CD8-positive, alpha-beta memory T cell (primary cell): ENCODE results near the gene NSD1. TPM values are rescaled to one million over a fixed set of nuclear protein-coding genes. Genes with fewer than 3 reads are reported as not detected.

Experiments
- CTCF ChIA-PET: fragments of 350-600 bp; sonication (Branson Sonifier 250); formaldehyde crosslinking; loops from one replicate; lab custom pipeline; 2021; ENCODE audit warnings: antibody characterized with exemption; lab: Charles Lee
- POLR2A ChIA-PET: fragments of 350-600 bp; sonication (Branson Sonifier 250); formaldehyde crosslinking; loops from one replicate; lab custom pipeline; 2021; ENCODE audit warnings: antibody characterized with exemption; lab: Charles Lee
- DNase-seq, 5 donors: peaks; one replicate each; pipeline versions ENCODE4 v3.0.0 to v3.0.0-alpha.2; 2020 to 2022; ENCODE audit warnings: mixed read lengths in 1 of 5
- H3K27ac ChIP-seq: one replicate; pipeline ENCODE4 v1.7.0; 2013; ENCODE audit warnings: low read depth, mild to moderate bottlenecking, low read length, moderate library complexity
- H3K27me3 ChIP-seq: 2 replicates; pipeline ENCODE4 v1.7.0; 2013; ENCODE audit warnings: low read length, mild to moderate bottlenecking; ENCODE audit not compliant: insufficient read depth, poor library complexity, severe bottlenecking
- H3K36me3 ChIP-seq: 2 replicates; pipeline ENCODE4 v1.7.0; 2013; ENCODE audit warnings: mild to moderate bottlenecking, low read length, moderate library complexity; ENCODE audit not compliant: insufficient read depth
- H3K4me1 ChIP-seq: 2 replicates; pipeline ENCODE4 v1.7.0; 2013; ENCODE audit warnings: mild to moderate bottlenecking, low read length, moderate library complexity; ENCODE audit not compliant: insufficient read depth
- H3K4me3 ChIP-seq: 2 replicates; pipeline ENCODE4 v1.7.0; 2013; ENCODE audit warnings: mild to moderate bottlenecking, low read length
- H3K9me3 ChIP-seq: 2 replicates; pipeline ENCODE4 v1.7.0; 2013; ENCODE audit warnings: mild to moderate bottlenecking, low read length
- H3K27ac Mint-ChIP-seq, 8 donors: one replicate each; pipeline ENCODE4 v1.8.0; 2020 to 2021; ENCODE audit warnings: mixed read lengths in 8 of 8, mild to moderate bottlenecking in 6 of 8, inconsistent platforms in 3 of 8, moderate library complexity in 3 of 8
- H3K27me3 Mint-ChIP-seq, 2 donors: one replicate each; pipeline ENCODE4 v1.8.0; 2020 to 2021; ENCODE audit warnings: mixed read lengths in 2 of 2, mild to moderate bottlenecking in 1 of 2, moderate library complexity in 1 of 2
- H3K36me3 Mint-ChIP-seq, 3 donors: one replicate each; pipeline ENCODE4 v1.8.0; 2020 to 2021; ENCODE audit warnings: mixed read lengths in 3 of 3, inconsistent platforms in 1 of 3, mild to moderate bottlenecking in 1 of 3
- H3K4me1 Mint-ChIP-seq, 3 donors: one replicate each; pipeline ENCODE4 v1.8.0; 2020 to 2021; ENCODE audit warnings: mixed read lengths in 3 of 3, inconsistent platforms in 1 of 3, mild to moderate bottlenecking in 1 of 3
- H3K4me3 Mint-ChIP-seq, 7 donors: one replicate each; pipeline ENCODE4 v1.8.0; 2020 to 2021; ENCODE audit warnings: mixed read lengths in 7 of 7, mild to moderate bottlenecking in 6 of 7, moderate library complexity in 4 of 7, inconsistent platforms in 2 of 7
- H3K9me3 Mint-ChIP-seq, 5 donors: one replicate each; pipeline ENCODE4 v1.8.0; 2020 to 2022; ENCODE audit warnings: mixed read lengths in 5 of 5, mild to moderate bottlenecking in 3 of 5, moderate library complexity in 2 of 5, inconsistent platforms in 1 of 5
- polyA plus RNA-seq: library from polyadenylated mRNA; unstranded; fragments of 300-500 nt; fragmentation: Illumina TruSeq; gene quantifications from one replicate; pipeline ENCODE4 v1.2.3, GENCODE V29; 2021
- total RNA-seq, 2 experiments: library from RNA; stranded (reverse); gene quantifications; one replicate each; pipeline ENCODE4 v1.2.3, GENCODE V29; 2021

The NSD1 gene
- total and polyA plus RNA-seq, 3 experiments from 2014 or later: 48.7 to 93.1 (median 86.7) TPM

DNA sequence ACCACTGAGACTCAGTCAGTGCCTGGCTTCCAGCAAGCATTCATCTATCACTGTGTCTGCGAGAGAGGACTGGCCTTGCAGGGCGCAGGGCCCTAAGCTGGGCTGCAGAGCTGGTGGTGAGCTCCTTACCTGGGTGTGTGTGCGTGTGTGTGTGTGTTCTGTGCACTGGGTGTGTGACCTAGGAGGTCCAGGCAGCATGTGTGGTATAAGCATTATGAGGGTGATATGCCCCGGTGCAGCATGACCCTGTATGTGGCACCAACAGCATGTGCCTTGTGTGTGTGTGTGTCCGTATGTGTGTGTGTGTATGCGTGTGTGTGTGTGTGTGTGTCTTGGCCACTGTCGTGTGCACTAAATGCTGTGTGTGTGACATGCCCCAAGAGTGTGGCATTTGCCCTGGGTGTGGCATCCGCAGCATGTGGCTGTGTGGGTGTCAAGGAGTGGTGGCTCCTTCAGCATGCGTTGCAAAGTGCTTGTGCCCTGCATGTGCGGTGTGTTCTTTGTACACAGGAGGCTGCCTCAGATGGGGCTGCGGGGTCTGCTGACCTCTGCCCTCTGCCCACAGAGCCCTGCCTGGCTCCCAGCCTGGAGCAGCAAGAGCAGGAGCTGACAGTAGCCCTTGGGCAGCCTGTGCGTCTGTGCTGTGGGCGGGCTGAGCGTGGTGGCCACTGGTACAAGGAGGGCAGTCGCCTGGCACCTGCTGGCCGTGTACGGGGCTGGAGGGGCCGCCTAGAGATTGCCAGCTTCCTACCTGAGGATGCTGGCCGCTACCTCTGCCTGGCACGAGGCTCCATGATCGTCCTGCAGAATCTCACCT lies 43.5 kb upstream of the NSD1 start:
- POLR2A ChIA-PET: no interaction called here
- H3K9me3 Mint-ChIP-seq: no peaks in the 10 kb centered on the region

DNA sequence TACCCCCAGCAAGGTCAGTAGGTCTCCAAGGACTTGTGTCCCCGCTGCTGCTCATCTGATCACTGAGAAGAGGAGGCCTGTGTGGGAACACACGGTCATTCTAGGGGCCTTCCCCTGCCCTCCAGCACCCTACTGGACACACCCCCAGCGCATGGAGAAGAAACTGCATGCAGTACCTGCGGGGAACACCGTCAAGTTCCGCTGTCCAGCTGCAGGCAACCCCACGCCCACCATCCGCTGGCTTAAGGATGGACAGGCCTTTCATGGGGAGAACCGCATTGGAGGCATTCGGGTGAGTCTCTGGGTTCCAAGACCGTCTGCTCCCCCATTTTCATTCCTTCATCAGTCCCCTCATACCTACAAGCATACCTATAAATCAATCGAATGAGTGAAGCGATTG lies 42.8 kb upstream of the NSD1 start:
- H3K27ac ChIP-seq: no peak overlapping the region
- CTCF ChIA-PET: no interaction called here
- H3K27me3 Mint-ChIP-seq: peaks cover 0 to 4% of the 10 kb centered on the region in 2 donors
- no peaks in the 10 kb centered on the region for H3K9me3 ChIP-seq
- H3K27ac Mint-ChIP-seq: no peak overlapping the region
- no peak for DNase-seq
- H3K27me3 ChIP-seq: no peaks in the 10 kb centered on the region
- H3K4me3 Mint-ChIP-seq: no peak overlapping the region
- H3K4me1 Mint-ChIP-seq: peaks cover 9 to 13% (median 10%) of the 10 kb centered on the region in 3 donors
- H3K4me3 ChIP-seq: no peak overlapping the region
- H3K36me3 ChIP-seq: no peaks in the 10 kb centered on the region
- no peaks in the 10 kb centered on the region for H3K36me3 Mint-ChIP-seq
- H3K9me3 Mint-ChIP-seq: no peaks in the 10 kb centered on the region
- H3K4me1 ChIP-seq: peaks cover 8% of the 10 kb centered on the region
- POLR2A ChIA-PET: no interaction called here

More for the DNA sequence above, 43.5 kb upstream of the NSD1 start:
- no peak overlapping the region for H3K4me3 Mint-ChIP-seq
- peaks cover 9 to 13% (median 11%) of the 10 kb centered on the region in 3 donors for H3K4me1 Mint-ChIP-seq
- CTCF ChIA-PET: interaction anchor here (0.8 kb wide), 1 partner anchor 18 kb away, joined by 3 read pairs; no protein-coding TSS in a partner anchor
- DNase-seq: no peak
- H3K9me3 ChIP-seq: no peaks in the 10 kb centered on the region
- no peaks in the 10 kb centered on the region for H3K36me3 Mint-ChIP-seq
- no peak overlapping the region for H3K4me3 ChIP-seq
- H3K36me3 ChIP-seq: no peaks in the 10 kb centered on the region
- H3K27ac Mint-ChIP-seq: peak overlapping the region in 1 of 8 donors; percentile 56
- H3K27ac ChIP-seq: no peak overlapping the region
- peaks cover 8% of the 10 kb centered on the region for H3K4me1 ChIP-seq
- H3K27me3 ChIP-seq: no peaks in the 10 kb centered on the region
- peaks cover 0 to 7% of the 10 kb centered on the region in 2 donors for H3K27me3 Mint-ChIP-seq

DNA sequence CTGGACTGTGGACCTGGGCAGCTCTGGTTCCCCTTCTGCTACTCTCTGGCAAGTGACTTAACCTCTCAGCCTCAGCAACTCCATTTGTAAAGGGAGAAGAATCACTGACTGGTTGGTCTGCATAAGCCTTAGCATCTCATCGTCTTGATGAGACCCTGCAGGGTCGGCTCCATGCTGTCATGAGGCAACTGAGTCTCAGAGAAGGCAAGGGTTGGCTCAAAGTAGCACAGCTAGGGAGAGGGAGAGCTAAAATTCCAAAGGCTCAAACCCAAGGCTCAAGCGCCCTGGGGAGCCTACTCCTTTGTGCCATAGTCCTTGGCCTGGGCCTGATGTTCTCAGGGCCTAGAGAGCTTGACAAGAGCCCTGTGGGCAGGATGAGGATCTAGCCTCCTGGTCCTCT lies 42.3 kb upstream of the NSD1 start:
- DNase-seq: no peak
- H3K4me3 Mint-ChIP-seq: no peak overlapping the region
- Histone ChIP-seq H3K9me3 (no peaks in the 10 kb centered on the region), H3K27me3 (no peaks in the 10 kb centered on the region), H3K36me3 (no peaks in the 10 kb centered on the region), H3K4me3 (no peak overlapping the region), H3K27ac (no peak overlapping the region), H3K4me1 (peaks cover 8% of the 10 kb centered on the region)
- CTCF ChIA-PET: no interaction called here
- H3K9me3 Mint-ChIP-seq: no peaks in the 10 kb centered on the region
- no peaks in the 10 kb centered on the region for H3K36me3 Mint-ChIP-seq
- H3K27ac Mint-ChIP-seq: no peak overlapping the region
- H3K4me1 Mint-ChIP-seq: peaks cover 5 to 8% (median 6%) of the 10 kb centered on the region in 3 donors
- H3K27me3 Mint-ChIP-seq: peaks cover 0 to 4% of the 10 kb centered on the region in 2 donors
- POLR2A ChIA-PET: no interaction called here

DNA sequence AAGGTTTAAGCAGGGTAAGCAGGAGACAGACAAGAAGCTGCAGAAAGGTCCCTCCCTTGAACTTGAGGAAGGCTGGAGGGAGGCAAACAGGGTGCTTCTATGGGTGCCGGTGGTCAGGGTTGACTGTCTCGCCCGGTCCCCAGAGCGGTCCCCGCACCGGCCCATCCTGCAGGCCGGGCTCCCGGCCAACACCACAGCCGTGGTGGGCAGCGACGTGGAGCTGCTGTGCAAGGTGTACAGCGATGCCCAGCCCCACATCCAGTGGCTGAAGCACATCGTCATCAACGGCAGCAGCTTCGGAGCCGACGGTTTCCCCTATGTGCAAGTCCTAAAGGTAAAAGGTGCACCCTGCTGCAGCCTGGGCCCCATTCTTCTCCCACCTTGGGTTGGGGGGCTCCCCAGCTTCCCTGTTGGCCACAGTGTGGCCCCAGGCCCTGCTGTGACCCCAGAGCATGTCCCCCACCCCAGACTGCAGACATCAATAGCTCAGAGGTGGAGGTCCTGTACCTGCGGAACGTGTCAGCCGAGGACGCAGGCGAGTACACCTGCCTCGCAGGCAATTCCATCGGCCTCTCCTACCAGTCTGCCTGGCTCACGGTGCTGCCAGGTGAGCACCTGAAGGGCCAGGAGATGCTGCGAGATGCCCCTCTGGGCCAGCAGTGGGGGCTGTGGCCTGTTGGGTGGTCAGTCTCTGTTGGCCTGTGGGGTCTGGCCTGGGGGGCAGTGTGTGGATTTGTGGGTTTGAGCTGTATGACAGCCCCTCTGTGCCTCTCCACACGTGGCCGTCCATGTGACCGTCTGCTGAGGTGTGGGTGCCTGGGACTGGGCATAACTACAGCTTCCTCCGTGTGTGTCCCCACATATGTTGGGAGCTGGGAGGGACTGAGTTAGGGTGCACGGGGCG lies 41.1 kb upstream of the NSD1 start:
- Mint-ChIP-seq H3K36me3 (no peaks in the 10 kb centered on the region), H3K9me3 (no peaks in the 10 kb centered on the region), H3K27ac (no peak overlapping the region), H3K27me3 (peaks cover 0 to 4% of the 10 kb centered on the region in 2 donors), H3K4me1 (peaks cover 3 to 4% (median 4%) of the 10 kb centered on the region in 3 donors), H3K4me3 (no peak overlapping the region)
- Histone ChIP-seq H3K9me3 (no peaks in the 10 kb centered on the region), H3K27me3 (no peaks in the 10 kb centered on the region), H3K27ac (no peak overlapping the region), H3K4me3 (no peak overlapping the region), H3K36me3 (no peaks in the 10 kb centered on the region), H3K4me1 (peaks cover 3% of the 10 kb centered on the region)
- ChIA-PET POLR2A (no interaction called here), CTCF (interaction anchor here (1.6 kb wide), 1 partner anchor 20 kb away, joined by 5 read pairs; no protein-coding TSS in a partner anchor)
- DNase-seq: no peak

DNA sequence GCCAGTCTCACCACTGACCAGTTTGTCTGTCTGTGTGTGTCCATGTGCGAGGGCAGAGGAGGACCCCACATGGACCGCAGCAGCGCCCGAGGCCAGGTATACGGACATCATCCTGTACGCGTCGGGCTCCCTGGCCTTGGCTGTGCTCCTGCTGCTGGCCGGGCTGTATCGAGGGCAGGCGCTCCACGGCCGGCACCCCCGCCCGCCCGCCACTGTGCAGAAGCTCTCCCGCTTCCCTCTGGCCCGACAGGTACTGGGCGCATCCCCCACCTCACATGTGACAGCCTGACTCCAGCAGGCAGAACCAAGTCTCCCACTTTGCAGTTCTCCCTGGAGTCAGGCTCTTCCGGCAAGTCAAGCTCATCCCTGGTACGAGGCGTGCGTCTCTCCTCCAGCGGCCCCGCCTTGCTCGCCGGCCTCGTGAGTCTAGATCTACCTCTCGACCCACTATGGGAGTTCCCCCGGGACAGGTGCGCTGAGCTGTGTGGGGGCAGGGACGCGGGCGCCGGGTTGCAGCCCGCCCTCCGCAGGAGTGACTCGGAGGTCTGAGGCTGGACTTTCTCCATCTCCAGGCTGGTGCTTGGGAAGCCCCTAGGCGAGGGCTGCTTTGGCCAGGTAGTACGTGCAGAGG lies 40.4 kb upstream of the NSD1 start:
- DNase-seq: no peak
- H3K9me3 Mint-ChIP-seq: no peaks in the 10 kb centered on the region
- no peaks in the 10 kb centered on the region for H3K27me3 ChIP-seq
- no peaks in the 10 kb centered on the region for H3K27me3 Mint-ChIP-seq
- no peak overlapping the region for H3K4me3 Mint-ChIP-seq
- no peaks in the 10 kb centered on the region for H3K9me3 ChIP-seq
- CTCF ChIA-PET: interaction anchor here (1.6 kb wide), 1 partner anchor 19 kb away, joined by 5 read pairs; no protein-coding TSS in a partner anchor
- H3K36me3 Mint-ChIP-seq: no peaks in the 10 kb centered on the region
- H3K27ac Mint-ChIP-seq: no peak overlapping the region
- no peak overlapping the region for H3K27ac ChIP-seq
- H3K4me3 ChIP-seq: no peak overlapping the region
- H3K4me1 ChIP-seq: no peaks in the 10 kb centered on the region
- no peaks in the 10 kb centered on the region for H3K36me3 ChIP-seq
- H3K4me1 Mint-ChIP-seq: no peaks in the 10 kb centered on the region
- POLR2A ChIA-PET: no interaction called here

DNA sequence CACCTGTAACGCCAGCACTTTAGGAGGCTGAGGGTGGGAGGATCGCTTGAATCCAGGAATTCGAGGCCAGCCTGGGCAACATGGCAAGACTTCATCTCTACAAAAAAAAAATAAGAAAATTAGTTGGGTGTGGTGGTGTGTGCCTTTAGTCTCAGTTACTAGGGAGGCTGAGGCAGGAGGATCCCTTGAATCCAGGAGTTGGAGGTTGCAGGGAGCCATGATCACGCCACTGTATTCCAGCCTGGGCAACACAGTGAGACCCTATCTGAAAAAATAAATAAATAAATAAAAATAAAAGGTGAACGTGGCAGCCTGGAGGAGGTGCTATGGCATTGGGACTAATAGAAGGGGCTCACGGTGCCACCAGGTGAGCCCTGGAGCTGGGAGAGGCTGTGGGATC lies 39.8 kb upstream of the NSD1 start:
- H3K27me3 Mint-ChIP-seq: no peaks in the 10 kb centered on the region
- POLR2A ChIA-PET: no interaction called here
- no peaks in the 10 kb centered on the region for H3K4me1 Mint-ChIP-seq

DNA sequence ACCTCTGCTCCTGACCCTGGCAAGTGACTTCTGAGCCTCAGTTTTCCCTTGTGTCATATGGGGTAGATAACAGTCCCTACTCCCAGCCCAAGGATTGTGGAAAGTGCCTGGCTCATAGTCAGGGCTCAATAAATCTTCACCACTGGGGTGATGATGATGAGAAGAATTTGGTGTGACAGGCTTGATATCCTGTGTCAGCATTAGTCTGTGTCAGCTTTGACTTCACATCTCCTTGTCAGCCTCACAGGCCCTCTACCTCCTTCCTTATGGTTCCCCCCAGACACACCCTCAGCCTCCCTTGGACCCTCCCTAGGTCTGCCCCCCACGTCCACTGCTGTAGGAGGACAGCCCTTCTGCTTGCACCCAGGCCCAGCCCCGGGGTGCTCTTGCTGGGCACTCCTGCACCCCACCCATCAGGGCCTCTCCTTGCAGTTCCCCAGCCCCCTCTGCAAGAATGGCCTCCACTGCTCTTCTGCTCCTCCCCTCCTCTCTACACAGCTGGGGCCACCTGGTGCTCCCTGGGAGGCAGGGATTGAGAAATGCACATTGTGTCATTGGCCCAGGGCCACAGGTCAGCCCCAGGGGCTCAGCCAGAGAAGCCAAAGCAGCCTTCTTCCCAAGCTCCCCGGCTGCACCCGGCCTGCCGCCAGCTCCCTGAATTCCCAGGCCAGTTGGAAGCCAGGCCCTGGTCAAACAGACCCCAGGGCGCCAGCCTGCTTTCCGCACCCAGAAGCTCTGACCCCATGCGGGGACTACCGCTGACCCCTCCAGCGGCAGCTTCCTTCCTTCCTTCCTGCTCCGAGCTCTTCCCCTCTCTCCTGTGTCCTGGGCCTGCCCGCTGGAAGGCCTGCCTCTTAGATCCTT lies 39.1 kb upstream of the NSD1 start:
- H3K27me3 ChIP-seq: no peaks in the 10 kb centered on the region
- no peaks in the 10 kb centered on the region for H3K9me3 ChIP-seq
- no peak overlapping the region for H3K27ac Mint-ChIP-seq
- no peak for DNase-seq
- ChIA-PET CTCF (no interaction called here), POLR2A (no interaction called here)
- H3K4me1 ChIP-seq: no peaks in the 10 kb centered on the region
- no peak overlapping the region for H3K27ac ChIP-seq
- no peaks in the 10 kb centered on the region for H3K27me3 Mint-ChIP-seq
- no peaks in the 10 kb centered on the region for H3K4me1 Mint-ChIP-seq
- H3K4me3 ChIP-seq: no peak overlapping the region
- H3K4me3 Mint-ChIP-seq: no peak overlapping the region
- H3K36me3 ChIP-seq: no peaks in the 10 kb centered on the region
- no peaks in the 10 kb centered on the region for H3K9me3 Mint-ChIP-seq
- no peaks in the 10 kb centered on the region for H3K36me3 Mint-ChIP-seq

More for the DNA sequence above, 39.8 kb upstream of the NSD1 start:
- Histone ChIP-seq H3K27me3 (no peaks in the 10 kb centered on the region), H3K4me1 (no peaks in the 10 kb centered on the region), H3K36me3 (no peaks in the 10 kb centered on the region), H3K4me3 (no peak overlapping the region), H3K27ac (no peak overlapping the region), H3K9me3 (no peaks in the 10 kb centered on the region)
- Mint-ChIP-seq H3K4me3 (no peak overlapping the region), H3K9me3 (no peaks in the 10 kb centered on the region), H3K36me3 (no peaks in the 10 kb centered on the region), H3K27ac (no peak overlapping the region)
- DNase-seq: no peak
- CTCF ChIA-PET: no interaction called here
